Measurements from ENCODE around the gene TMEM184B.

GRCh38 chr22:38191055-38191454, 81.8 kb downstream of the TMEM184B start:
- TF ChIP-seq CTCF (IDR thresholded peaks at IDR 0.05) (no peak), POLR2A (IDR thresholded peaks at IDR 0.05) (no peak)
